Stimulated activated effector memory CD8-positive, alpha-beta T cell treated with anti-CD3 and anti-CD28 coated beads, Interleukin-12 subunit alpha, Interleukin-12 subunit beta, amount 100 ng/mL, for 72 hours (primary cell): ENCODE measurements around the gene AP3B1.
"Not testable (repeated sequence)": the region's sequence is repeated elsewhere in the genome, so short reads cannot be mapped to it uniquely, and the experiment has no call there.

Experiments used
- ATAC-seq: fragments of 150-1000 bp; cut with Tn5 transposase; 2 replicates; pipeline ENCODE4 v1.10.0; 2021
- DNase-seq, 2 donors: peaks; one replicate each; pipeline ENCODE4 v3.0.0; 2021 to 2022; ENCODE audit warnings: low spot score in 2 of 2
- H3K27ac Mint-ChIP-seq: one replicate; pipeline ENCODE4 v1.8.0; 2022; ENCODE audit warnings: mild to moderate bottlenecking, mixed read lengths
- H3K36me3 Mint-ChIP-seq: one replicate; pipeline ENCODE4 v1.8.0; 2022; ENCODE audit warnings: mild to moderate bottlenecking, mixed read lengths
- H3K4me1 Mint-ChIP-seq: one replicate; pipeline ENCODE4 v1.8.0; 2022; ENCODE audit warnings: mixed read lengths
- H3K4me3 Mint-ChIP-seq: one replicate; pipeline ENCODE4 v1.8.0; 2022; ENCODE audit warnings: mild to moderate bottlenecking, mixed read lengths
- H3K9me3 Mint-ChIP-seq: one replicate; pipeline ENCODE4 v1.8.0; 2022; ENCODE audit warnings: mixed read lengths

The AP3B1 gene

DNA sequence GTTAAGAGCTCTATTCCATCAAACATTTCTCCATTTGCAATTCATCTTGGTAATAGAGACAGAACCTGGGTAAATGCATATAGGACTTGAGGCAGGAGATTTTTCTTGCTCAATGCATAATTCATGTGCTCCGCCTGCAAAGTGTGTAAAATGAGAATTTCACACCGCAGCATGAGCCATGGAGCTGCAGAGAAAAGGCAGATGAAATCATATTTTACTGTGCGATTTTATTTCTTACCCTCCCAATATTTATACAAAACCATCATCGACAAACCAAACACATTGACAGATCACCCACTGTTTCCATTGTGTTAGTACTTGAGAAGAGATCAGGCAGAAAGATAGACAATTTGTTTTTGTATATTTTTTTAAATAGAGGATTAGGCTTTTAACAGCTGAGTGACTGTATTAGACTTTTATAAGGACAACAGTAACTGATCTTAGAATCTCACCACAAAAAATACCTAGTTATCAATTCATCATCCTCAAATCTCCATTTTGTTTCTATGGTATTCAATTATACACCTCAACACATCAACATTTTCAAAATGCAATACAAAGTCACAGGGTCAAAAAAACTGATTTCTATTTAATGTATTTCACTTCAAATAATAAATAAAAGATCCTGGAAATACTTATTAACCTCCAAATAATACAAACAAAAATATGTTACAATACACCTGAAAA is 191.1 kb downstream of the AP3B1 start:
- ATAC-seq (no peak), DNase-seq (no peak)
- no peaks in the 10 kb centered on the region for H3K9me3 Mint-ChIP-seq
- peaks cover 49% of the 10 kb centered on the region for H3K36me3 Mint-ChIP-seq
- no peaks in the 10 kb centered on the region for H3K4me1 Mint-ChIP-seq
- H3K4me3 Mint-ChIP-seq: no peak overlapping the region
- no peak overlapping the region for H3K27ac Mint-ChIP-seq

GRCh38 chr5:78102500-78102899 is 192.0 kb downstream of the AP3B1 start:
- DNase-seq: no peak
- no peak for ATAC-seq
- no peak overlapping the region for H3K4me3 Mint-ChIP-seq
- H3K4me1 Mint-ChIP-seq: no peaks in the 10 kb centered on the region
- H3K9me3 Mint-ChIP-seq: no peaks in the 10 kb centered on the region
- no peak overlapping the region for H3K27ac Mint-ChIP-seq
- peaks cover 48% of the 10 kb centered on the region for H3K36me3 Mint-ChIP-seq

DNA sequence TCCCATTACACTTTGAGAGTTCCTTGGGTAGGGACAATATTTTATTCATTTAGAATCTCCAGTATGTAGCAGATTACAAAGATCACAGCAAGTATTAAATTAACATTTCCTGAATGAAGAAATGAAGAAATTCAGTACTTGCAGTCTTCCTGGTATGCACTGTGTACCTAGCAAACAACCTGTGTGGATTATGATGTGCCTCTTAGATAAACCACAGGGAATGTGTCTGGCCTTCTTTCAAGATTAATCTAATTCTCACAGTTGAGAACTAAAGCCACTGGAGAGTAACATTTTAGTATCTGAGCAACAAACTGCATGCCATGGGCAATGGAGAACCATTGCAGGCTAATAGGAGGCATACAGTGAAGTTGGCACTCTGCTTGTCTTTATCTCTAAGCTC is 199.4 kb downstream of the AP3B1 start:
- Mint-ChIP-seq H3K9me3 (no peaks in the 10 kb centered on the region), H3K27ac (no peak overlapping the region), H3K4me3 (no peak overlapping the region), H3K36me3 (peaks cover 26% of the 10 kb centered on the region), H3K4me1 (no peaks in the 10 kb centered on the region)
- DNase-seq (no peak), ATAC-seq (no peak)

DNA sequence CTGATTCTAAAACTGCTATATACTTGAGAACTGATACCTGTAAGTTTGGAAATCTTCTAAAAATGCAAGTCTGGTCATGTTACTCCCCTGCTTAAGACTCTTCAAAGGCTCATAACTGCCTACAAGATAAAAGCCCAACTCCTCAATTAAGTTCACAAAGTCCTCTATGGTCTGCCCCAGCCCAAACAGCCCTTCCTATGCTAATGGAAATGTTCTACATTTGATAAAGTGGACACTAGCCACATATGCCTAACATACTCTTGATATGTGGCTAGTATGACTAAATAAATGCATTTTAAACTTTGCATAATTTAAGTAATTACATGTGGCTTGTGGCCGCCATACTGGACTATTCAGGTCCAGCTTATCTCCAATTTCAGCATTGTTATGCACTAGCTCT is 204.5 kb downstream of the AP3B1 start:
- Mint-ChIP-seq H3K4me1 (no peaks in the 10 kb centered on the region), H3K9me3 (no peaks in the 10 kb centered on the region), H3K4me3 (no peak overlapping the region), H3K36me3 (peaks cover 32% of the 10 kb centered on the region), H3K27ac (no peak overlapping the region)
- DNase-seq (no peak), ATAC-seq (no peak)

DNA sequence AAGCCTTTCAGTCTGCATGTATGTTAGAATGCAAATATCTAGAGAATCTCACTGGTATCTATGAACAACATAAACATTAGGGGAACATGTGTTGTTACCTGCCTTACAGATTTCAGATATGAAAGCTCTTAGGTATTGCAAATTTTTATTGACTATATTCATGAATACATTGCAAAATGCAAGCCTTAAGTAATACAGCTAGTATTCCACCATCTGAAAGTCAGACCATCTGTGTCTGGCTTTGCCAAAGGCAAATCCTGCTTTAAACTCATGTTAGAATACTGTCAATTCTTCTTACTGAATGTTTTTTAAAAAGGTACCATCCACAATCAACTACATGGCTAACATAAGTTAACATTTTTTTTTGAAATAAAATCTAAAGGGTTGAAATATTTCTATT is 215.6 kb downstream of the AP3B1 start:
- no peak for ATAC-seq
- no peaks in the 10 kb centered on the region for H3K9me3 Mint-ChIP-seq
- no peak overlapping the region for H3K27ac Mint-ChIP-seq

DNA sequence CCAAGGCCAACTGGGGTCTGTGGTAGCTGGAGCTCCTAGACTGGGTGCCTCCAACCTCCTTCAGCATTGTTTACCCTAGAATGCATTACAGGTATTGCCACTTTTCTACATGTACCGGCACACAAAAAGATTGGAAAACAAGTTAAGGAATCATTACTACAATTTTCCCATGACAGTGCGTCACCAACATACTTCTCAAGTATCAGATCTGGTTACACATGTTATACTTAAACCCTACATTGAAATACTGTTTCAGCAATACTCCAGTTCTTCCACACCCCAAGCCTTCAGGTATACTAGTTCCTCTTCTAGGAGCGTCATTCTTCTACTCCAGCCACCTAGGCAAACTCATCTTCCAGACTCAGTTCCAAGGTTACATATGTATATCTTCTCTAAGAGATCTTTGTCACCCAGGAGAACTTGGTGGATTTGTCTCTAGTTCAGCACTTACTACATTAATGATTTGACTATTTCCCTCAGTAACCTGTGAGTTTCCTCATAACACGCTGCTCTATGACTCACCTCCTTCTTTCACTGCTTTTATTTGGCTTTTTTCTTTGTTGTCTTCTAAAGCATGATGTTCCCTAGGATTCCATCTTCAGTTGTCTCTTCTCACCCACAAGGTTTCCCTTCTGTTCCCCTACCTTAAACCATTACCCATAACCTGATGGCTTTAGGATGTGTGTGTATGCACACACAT is 217.0 kb downstream of the AP3B1 start:
- Mint-ChIP-seq H3K27ac (no peak overlapping the region), H3K4me3 (no peak overlapping the region), H3K4me1 (no peaks in the 10 kb centered on the region), H3K9me3 (no peaks in the 10 kb centered on the region), H3K36me3 (peaks cover 5% of the 10 kb centered on the region)
- ATAC-seq (no peak), DNase-seq (no peak)

More for the DNA sequence above, 215.6 kb downstream of the AP3B1 start:
- no peak overlapping the region for H3K4me3 Mint-ChIP-seq
- no peak for DNase-seq
- peaks cover 13% of the 10 kb centered on the region for H3K36me3 Mint-ChIP-seq
- no peaks in the 10 kb centered on the region for H3K4me1 Mint-ChIP-seq

DNA sequence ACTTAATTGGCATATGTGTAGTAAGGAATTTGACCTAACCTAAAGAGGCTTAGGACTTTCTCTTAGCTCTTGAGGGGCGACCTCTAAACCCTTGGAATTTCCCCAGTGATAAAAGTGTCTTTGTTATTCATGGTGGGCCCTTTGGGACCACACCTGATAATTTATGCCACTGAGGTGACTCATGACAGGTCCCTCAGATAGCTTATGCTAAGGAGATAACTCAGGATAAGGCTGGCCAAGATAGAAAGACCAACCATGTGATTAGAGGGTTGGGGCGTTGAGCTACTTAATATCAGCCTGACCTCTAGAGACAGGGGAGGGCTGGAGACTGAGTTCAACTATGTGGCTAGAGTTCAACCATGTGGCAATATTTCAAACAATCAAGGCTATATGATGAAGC is 218.1 kb downstream of the AP3B1 start:
- DNase-seq (no peak), ATAC-seq (no peak)
- Mint-ChIP-seq H3K4me3 (no peak overlapping the region), H3K27ac (no peak overlapping the region), H3K9me3 (no peaks in the 10 kb centered on the region), H3K36me3 (peaks cover 1% of the 10 kb centered on the region), H3K4me1 (no peaks in the 10 kb centered on the region)

- H3K4me1 Mint-ChIP-seq: no peaks in the 10 kb centered on the region
- H3K27ac Mint-ChIP-seq: no peak overlapping the region
- no peaks in the 10 kb centered on the region for H3K9me3 Mint-ChIP-seq
- H3K36me3 Mint-ChIP-seq: no peaks in the 10 kb centered on the region
- no peak for ATAC-seq
- H3K4me3 Mint-ChIP-seq: no peak overlapping the region
- DNase-seq: no peak
Observed at GRCh38 chr5:78075301-78075700, 219.2 kb downstream of the AP3B1 start.

GRCh38 chr5:78070691-78071090 is 223.8 kb downstream of the AP3B1 start:
- H3K36me3 Mint-ChIP-seq, H3K4me3 Mint-ChIP-seq, H3K4me1 Mint-ChIP-seq, ATAC-seq, DNase-seq, H3K27ac Mint-ChIP-seq: not testable (repeated sequence)
- H3K9me3 Mint-ChIP-seq: peaks cover 15% of the 10 kb centered on the region

- not testable (repeated sequence) for H3K4me1 Mint-ChIP-seq, H3K36me3 Mint-ChIP-seq, ATAC-seq, DNase-seq, H3K4me3 Mint-ChIP-seq, H3K27ac Mint-ChIP-seq
- peaks cover 15% of the 10 kb centered on the region for H3K9me3 Mint-ChIP-seq
Observed at GRCh38 chr5:78067581-78067980, 226.9 kb downstream of the AP3B1 start.

GRCh38 chr5:78066722-78067121 is 227.8 kb downstream of the AP3B1 start:
- H3K9me3 Mint-ChIP-seq: peaks cover 15% of the 10 kb centered on the region
- not testable (repeated sequence) for DNase-seq, H3K4me1 Mint-ChIP-seq, H3K36me3 Mint-ChIP-seq, H3K27ac Mint-ChIP-seq, H3K4me3 Mint-ChIP-seq, ATAC-seq

DNA sequence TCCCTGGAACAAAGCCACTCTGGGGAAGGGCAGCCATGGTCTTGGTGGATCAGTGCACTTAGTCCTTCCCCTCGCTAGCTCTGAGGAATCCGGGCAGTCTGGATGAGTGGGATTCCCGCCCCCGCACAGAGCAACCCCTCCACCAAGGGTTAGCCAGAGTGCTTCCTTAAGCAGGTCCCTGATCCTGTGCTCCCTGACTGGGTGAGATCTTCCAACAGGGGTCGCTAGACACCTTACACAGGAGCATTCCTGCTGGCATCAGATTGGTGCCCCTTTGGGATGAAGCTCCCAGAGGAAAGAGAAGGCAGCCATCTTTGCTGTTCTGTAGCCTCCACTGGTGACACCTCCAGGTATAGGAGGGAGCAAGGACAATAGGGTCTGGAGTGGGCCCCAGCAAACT is 228.8 kb downstream of the AP3B1 start:
- peaks cover 6% of the 10 kb centered on the region for H3K4me1 Mint-ChIP-seq
- H3K36me3 Mint-ChIP-seq: peaks cover 6% of the 10 kb centered on the region
- ATAC-seq (no peak), DNase-seq (no peak)
- peaks cover 15% of the 10 kb centered on the region for H3K9me3 Mint-ChIP-seq
- H3K27ac Mint-ChIP-seq: no peak overlapping the region
- no peak overlapping the region for H3K4me3 Mint-ChIP-seq

- no peak for DNase-seq
- Mint-ChIP-seq H3K9me3 (peaks cover 15% of the 10 kb centered on the region), H3K4me1 (peaks cover 6% of the 10 kb centered on the region), H3K27ac (no peak overlapping the region), H3K36me3 (peaks cover 6% of the 10 kb centered on the region), H3K4me3 (no peak overlapping the region)
- ATAC-seq: no peak
Observed at GRCh38 chr5:78064941-78065472, 229.5 kb downstream of the AP3B1 start.

- no peak overlapping the region for H3K4me3 Mint-ChIP-seq
- H3K36me3 Mint-ChIP-seq: peaks cover 6% of the 10 kb centered on the region
- no peak for ATAC-seq
- no peak for DNase-seq
- H3K27ac Mint-ChIP-seq: no peak overlapping the region
- peaks cover 12% of the 10 kb centered on the region for H3K9me3 Mint-ChIP-seq
- peaks cover 6% of the 10 kb centered on the region for H3K4me1 Mint-ChIP-seq
Observed at GRCh38 chr5:78063495-78063894, 231.0 kb downstream of the AP3B1 start.

GRCh38 chr5:78062645-78063044 is 231.9 kb downstream of the AP3B1 start:
- Mint-ChIP-seq H3K27ac (no peak overlapping the region), H3K4me1 (peaks cover 6% of the 10 kb centered on the region), H3K9me3 (peaks cover 6% of the 10 kb centered on the region), H3K4me3 (no peak overlapping the region), H3K36me3 (peaks cover 6% of the 10 kb centered on the region)
- ATAC-seq (no peak), DNase-seq (no peak)

DNA sequence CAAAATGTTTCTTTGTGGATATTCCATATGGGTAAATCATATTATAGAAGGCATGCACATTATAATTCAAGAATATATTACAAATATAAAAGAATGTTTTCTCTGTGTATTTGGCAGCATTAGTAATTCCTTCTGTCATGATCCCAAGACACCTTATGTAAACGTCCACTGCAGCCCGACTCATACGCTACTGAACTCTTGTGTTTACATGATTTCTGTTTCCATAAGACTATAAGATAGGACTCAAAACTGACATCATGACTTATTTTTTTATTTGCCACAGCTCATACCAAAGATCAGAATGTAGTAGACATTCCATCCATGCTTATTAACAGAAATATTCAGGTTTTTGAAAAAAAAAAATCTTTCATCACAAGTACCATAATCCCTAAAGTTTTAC is 234.1 kb downstream of the AP3B1 start:
- H3K4me3 Mint-ChIP-seq: no peak overlapping the region
- no peaks in the 10 kb centered on the region for H3K4me1 Mint-ChIP-seq
- no peak for ATAC-seq
- H3K9me3 Mint-ChIP-seq: no peaks in the 10 kb centered on the region
- H3K36me3 Mint-ChIP-seq: no peaks in the 10 kb centered on the region
- DNase-seq: no peak
- no peak overlapping the region for H3K27ac Mint-ChIP-seq
